AG04450 (cell line): ENCODE results near the gene P4HTM. TPM values are rescaled to one million over a fixed set of nuclear protein-coding genes. Genes with fewer than 3 reads are reported as not detected.

Experiments
- CTCF ChIA-PET: fragments of 300-600, 350-600 bp; formaldehyde crosslinking; extraction: SDS; loops from one replicate; lab custom pipeline; 2022; ENCODE audit warnings: antibody characterized with exemption, inconsistent platforms; lab: Charles Lee
- POLR2A ChIA-PET: fragments of 350-600 bp; formaldehyde crosslinking; extraction: SDS; loops from one replicate; lab custom pipeline; 2021; ENCODE audit warnings: antibody characterized with exemption, inconsistent platforms; lab: Yijun Ruan, JAX
- DNase-seq: peaks from one replicate; pipeline ENCODE4 v3.0.0-alpha.2; 2011; ENCODE audit warnings: low read depth, low spot score
- H3K27ac ChIP-seq: one replicate; pipeline ENCODE4 v1.5.1; 2012; ENCODE audit warnings: low read depth, low read length, control low read depth
- H3K27me3 ChIP-seq: one replicate; pipeline ENCODE4 v1.6.0; 2012; ENCODE audit warnings: low read length; ENCODE audit not compliant: control insufficient read depth, insufficient read depth
- H3K4me3 ChIP-seq: 2 replicates; pipeline ENCODE4 v1.5.1; 2011; ENCODE audit warnings: mild to moderate bottlenecking, low read depth, low read length, control low read depth
- H3K9me3 ChIP-seq: 2 replicates; pipeline ENCODE4 v1.5.1; 2012; ENCODE audit warnings: low read length; ENCODE audit not compliant: control insufficient read depth, insufficient read depth
- polyA plus RNA-seq: library from polyadenylated mRNA; depleted of rRNA; stranded (reverse); fragments of >200 nt; gene quantifications from 2 replicates; pipeline ENCODE4 v1.2.3, GENCODE V29; 2011
- TF ChIP-seq, protein P1 (sequence below): IDR thresholded peaks from 2 replicates; pipeline ENCODE4 v1.5.1; 2011; ENCODE audit warnings: low read depth, low read length, control low read depth, inconsistent platforms

Gene P4HTM
- polyA plus RNA-seq, 1 experiment = 18.2 TPM

- POLR2A ChIA-PET = no interaction called here
- H3K27me3 ChIP-seq = no peaks in the 10 kb centered on the region
- TF ChIP-seq, protein P1, sequence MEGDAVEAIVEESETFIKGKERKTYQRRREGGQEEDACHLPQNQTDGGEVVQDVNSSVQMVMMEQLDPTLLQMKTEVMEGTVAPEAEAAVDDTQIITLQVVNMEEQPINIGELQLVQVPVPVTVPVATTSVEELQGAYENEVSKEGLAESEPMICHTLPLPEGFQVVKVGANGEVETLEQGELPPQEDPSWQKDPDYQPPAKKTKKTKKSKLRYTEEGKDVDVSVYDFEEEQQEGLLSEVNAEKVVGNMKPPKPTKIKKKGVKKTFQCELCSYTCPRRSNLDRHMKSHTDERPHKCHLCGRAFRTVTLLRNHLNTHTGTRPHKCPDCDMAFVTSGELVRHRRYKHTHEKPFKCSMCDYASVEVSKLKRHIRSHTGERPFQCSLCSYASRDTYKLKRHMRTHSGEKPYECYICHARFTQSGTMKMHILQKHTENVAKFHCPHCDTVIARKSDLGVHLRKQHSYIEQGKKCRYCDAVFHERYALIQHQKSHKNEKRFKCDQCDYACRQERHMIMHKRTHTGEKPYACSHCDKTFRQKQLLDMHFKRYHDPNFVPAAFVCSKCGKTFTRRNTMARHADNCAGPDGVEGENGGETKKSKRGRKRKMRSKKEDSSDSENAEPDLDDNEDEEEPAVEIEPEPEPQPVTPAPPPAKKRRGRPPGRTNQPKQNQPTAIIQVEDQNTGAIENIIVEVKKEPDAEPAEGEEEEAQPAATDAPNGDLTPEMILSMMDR = no peak
- no peaks in the 10 kb centered on the region; the same call in 1 of the 2 replicates for H3K9me3 ChIP-seq
- H3K27ac ChIP-seq = no peak overlapping the region
- no peak for DNase-seq
- no peak overlapping the region for H3K4me3 ChIP-seq
- CTCF ChIA-PET = interaction anchor here (1.0 kb wide), 1 partner anchor 12 kb away, joined by 3 read pairs; no protein-coding TSS in a partner anchor
Observed at GRCh38 chr3:49025005-49025792, 35.2 kb downstream of the P4HTM start.

DNA sequence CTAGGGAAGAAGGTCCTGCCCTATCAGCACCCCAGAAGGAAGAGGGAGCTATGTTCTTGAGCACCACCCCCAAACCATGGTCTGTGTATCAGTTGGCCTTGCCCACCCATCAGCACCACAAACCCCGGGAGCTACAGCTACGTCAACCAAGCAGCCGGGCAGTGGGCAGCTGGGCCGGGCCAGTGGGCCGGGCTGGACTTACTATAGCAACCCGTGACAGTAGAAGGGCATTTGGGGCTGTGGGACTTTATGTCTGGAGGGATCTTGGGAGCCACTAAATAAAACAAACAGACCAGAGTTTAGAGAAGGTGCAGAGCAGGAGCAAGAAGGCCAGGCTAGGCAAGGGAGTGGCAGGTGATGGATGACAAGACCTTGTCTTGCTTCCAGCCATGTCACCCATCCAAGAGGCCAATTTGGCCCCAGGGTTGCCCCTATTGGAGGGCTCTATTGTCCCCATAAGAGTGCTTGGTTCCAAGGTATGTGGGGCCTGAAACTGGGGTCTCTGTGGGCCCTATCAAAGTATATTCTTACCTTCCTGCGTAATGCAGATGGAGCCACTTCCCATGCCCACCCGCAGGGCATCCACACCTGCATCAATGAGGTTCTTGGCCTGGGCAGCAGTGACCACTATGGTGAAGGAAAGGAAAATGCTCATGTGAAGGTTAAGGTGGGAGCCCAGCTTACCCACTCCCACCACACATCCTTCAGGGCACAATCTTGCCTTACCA, 35.9 kb downstream of the P4HTM start:
- CTCF ChIA-PET = no interaction called here
- H3K27ac ChIP-seq = no peak overlapping the region
- POLR2A ChIA-PET = interaction anchor here (0.6 kb wide), 1 partner anchor 442 kb away, joined by 4 read pairs; no protein-coding TSS in a partner anchor
- TF ChIP-seq, protein P1 = no peak
- H3K4me3 ChIP-seq = no peak overlapping the region
- no peak for DNase-seq
- H3K27me3 ChIP-seq = no peaks in the 10 kb centered on the region
- H3K9me3 ChIP-seq = no peaks in the 10 kb centered on the region; the same call in 1 of the 2 replicates

GRCh38 chr3:49026536-49026935, 36.5 kb downstream of the P4HTM start:
- Histone ChIP-seq H3K27me3 (no peaks in the 10 kb centered on the region), H3K9me3 (no peaks in the 10 kb centered on the region), H3K27ac (no peak overlapping the region), H3K4me3 (no peak overlapping the region)
- TF ChIP-seq, protein P1 = no peak
- ChIA-PET POLR2A (no interaction called here), CTCF (no interaction called here)
- DNase-seq = no peak

GRCh38 chr3:49027634-49028033, 37.6 kb downstream of the P4HTM start:
- no peak overlapping the region for H3K4me3 ChIP-seq
- TF ChIP-seq, protein P1 = no peak
- DNase-seq = no peak
- H3K9me3 ChIP-seq = no peaks in the 10 kb centered on the region
- CTCF ChIA-PET = no interaction called here
- POLR2A ChIA-PET = interaction anchor here (2.2 kb wide), 1 partner anchor 10 kb away, joined by 16 read pairs; the partner anchor contains the start of gene DALRD3
- H3K27ac ChIP-seq = no peak overlapping the region
- H3K27me3 ChIP-seq = no peaks in the 10 kb centered on the region
